Adrenal gland (tissue), 5 donors: ENCODE results near the gene DMRTC2.

Experiments used
- CTCF ChIP-seq, 6 experiments: fragments of 450-650 bp in 4 of 6; fragments of 200-600 bp in 2 of 6; sonication (generic) in 1 of 6; IDR thresholded peaks; 1 replicate in 5 of 6; 2 replicates in 1 of 6; pipeline versions ENCODE4 v1.5.1 to v1.8.0; 2016 to 2021; ENCODE audit warnings: antibody characterized with exemption in 6 of 6, mild to moderate bottlenecking in 2 of 6, moderate library complexity in 1 of 6
- POLR2A ChIP-seq, 2 donors: fragments of 450-650 bp; IDR thresholded peaks; one replicate each; pipeline ENCODE4 v1.6.1; 2017; ENCODE audit warnings: antibody characterized with exemption in 2 of 2, mild to moderate bottlenecking in 2 of 2, moderate library complexity in 1 of 2
- donor health status: DM: no; HTN: no; CAD: no.

DNA sequence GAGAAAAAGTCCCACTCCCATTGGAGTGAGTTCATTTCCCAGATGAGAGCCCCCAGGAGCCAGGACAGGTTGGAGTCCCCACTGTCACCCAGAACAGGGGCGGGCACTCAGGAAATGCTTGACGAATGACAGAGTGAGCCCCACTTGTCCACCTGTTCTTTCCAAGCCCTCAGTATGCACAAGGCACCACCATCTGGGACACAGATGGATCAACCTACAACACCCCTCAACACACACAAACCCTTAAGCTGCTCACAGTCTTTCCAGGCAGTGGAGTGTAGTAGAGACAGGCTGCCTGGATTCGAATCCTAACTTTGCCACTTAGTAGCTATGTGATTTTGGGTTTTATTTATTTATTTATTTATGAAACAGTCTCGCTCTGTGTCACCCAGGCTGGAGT is 46.1 kb downstream of the DMRTC2 start:
- TF ChIP-seq CTCF (IDR thresholded peaks at IDR 0.05) (no peak), POLR2A (IDR thresholded peaks at IDR 0.05) (no peak)
